Left renal cortex interstitium (tissue), 4 donors: ENCODE results near the gene MYOM3. TPM values are rescaled to one million over a fixed set of nuclear protein-coding genes. Genes with fewer than 3 reads are reported as not detected.

Experiments
- DNase-seq, 4 donors: peaks; one replicate each; pipeline ENCODE4 v3.0.0-alpha.2; 2013; ENCODE audit warnings: low read depth in 4 of 4, low spot score in 2 of 4, missing footprints in 1 of 4
- polyA plus RNA-seq, 4 donors: library from polyadenylated mRNA; unstranded; fragments of 120-200 nt; gene quantifications; one replicate each; pipeline ENCODE4 v1.2.1, GENCODE V29; 2013; ENCODE audit not compliant: insufficient read length in 4 of 4

The MYOM3 gene
- polyA plus RNA-seq, 4 donors, result 20.3 to 27.0 (median 24.1) TPM

DNA sequence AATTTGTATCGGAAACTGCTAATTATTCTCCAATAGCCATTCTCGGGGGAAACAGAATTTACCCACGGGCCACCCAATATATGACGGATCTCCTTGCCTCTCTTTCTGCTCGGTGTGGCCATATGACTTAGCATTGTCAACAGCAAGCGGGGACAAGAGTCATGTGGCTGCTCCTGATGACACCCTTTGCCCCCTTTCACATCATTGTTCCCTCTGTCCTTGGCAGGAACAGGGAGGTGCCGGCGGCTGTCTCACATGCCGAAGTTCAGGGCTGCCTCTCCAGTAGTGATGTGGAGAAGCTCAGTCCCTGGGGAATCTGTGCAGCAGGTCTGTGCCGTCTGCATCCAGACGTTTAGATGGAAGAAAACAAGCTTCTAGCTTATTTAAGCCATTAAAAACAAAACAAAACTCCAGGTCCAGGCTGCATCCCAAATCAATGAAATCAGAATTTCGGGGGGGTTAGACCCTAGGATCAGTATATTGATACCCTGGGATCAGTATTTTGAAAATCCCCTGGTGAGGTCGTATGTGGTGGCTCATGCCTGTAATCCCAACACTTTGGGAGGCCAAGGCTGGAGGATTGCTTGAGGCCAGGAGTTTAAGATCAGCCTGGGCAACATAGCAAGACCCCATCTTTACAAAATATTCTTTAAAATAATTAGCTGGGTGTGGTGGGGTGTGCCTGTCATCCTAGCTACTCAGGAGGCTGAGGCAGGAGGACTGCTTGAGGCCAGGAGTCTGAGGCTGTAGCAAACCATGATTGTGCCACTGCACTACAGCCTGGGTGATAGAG is 10.8 kb downstream of the MYOM3 start:
- DNase-seq, result no peak

DNA sequence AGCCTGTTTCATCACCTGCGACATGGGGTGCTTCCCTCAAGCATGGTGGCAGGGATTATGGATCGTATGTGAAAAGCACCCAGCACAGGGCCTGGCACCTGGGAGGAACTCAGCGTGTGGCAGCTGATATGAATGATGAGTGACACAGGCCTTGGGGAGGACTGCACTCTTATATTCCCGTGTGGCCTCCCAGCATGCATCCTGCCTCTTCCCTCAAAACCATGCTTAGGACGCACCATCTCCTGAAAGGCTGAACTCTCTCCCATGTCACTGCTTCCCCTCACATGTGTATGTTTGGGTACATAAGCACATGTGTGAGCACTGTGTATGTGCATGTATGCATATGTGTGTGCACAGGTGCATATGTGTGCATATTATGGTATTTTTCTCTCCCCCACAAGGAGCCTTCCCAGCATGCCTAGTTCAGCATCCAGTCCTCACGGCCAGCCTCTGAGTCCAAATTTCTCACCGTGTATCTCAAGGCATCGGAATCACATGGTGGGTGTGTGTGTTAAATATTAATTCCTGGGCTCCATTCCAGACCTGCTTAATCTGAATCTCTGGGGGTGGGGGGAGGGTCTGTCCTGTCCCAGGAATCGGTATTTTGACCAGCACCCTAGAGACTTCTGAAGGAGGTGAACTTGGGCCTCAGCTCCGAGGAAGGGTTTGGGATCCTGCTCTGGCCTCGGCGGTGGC is 12.8 kb downstream of the MYOM3 start:
- no peak for DNase-seq

DNA sequence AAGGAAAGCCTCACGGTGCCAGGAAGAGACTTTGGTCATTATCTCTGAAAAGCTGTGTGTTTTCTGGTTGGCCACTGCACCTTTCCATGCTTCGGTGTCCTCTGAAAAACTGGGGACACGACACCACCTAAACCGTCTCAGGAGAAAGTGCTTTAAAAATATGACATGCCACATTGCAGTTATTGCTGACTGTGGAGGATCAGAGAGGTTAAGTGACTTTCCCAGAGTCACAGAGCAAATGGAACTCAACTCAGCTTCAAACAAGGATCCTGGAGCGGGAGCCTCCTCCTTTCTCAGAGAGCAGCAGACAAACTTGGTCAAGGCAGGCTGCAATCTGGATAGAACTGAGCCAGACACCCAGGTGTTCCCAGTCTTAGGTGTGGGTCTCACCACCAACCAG is 13.8 kb downstream of the MYOM3 start:
- no peak for DNase-seq

DNA sequence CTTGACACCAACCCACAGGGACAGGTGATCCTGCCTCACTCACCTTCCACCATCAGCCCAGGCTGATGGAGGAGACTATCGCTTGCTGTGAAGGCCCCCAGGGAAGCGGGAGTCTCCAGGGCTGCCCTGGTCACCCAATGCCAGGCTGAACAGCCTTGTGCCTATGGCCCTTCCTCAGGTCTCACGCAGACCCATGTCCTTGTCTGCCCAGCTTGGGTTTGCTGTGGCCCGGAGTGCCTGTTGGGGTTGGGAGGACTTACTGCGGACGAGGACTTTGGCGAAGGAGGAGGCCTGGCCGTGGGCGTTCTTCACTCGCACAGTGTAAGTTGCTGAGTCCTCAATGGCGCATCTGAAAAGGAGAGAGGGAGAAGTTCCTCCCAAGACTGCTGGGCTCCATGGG is 14.3 kb downstream of the MYOM3 start:
- no peak for DNase-seq

DNA sequence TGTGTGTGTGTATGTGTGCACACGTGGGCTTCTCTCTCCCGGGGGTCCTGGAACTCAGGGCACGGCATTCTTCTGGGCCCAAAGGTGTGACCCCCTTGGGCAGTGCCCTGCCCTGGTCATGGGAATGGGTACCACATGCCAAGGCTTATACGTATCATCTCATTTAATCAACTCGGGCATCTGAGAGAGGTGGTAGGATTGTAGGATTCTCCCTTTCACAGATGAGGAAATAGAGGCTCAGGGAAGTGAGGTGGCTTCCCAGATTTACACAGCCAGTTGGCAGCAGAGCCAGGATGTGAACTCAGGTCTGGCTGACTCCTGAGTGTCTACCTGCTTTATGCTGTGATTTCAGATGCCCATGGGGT is 15.2 kb downstream of the MYOM3 start:
- DNase-seq, result no peak

- no peak for DNase-seq
These were observed 15.8 kb downstream of the MYOM3 start for GRCh38 chr1:24096009-24096738.

- no peak for DNase-seq
These were observed 16.6 kb downstream of the MYOM3 start for GRCh38 chr1:24095140-24095859.

DNA sequence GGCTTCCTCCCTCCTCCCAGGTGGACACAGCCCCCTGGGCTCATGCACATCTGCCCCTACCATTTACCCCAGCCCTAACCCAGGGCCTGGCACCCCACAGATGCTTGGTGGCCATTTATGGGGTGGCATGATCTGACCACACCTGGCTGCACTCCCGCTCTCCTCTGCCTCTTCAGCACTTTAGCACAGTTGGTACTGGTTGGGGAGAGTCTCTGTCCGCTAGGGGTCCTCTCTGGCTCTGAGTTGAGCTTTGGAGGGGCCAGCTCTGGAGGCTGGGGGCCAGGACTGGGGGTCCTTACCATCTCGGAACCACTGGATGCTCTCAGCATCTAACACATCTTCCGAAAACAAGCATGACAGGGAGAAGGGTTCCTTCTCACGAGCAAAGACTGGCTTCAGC is 17.4 kb downstream of the MYOM3 start:
- DNase-seq, result no peak

DNA sequence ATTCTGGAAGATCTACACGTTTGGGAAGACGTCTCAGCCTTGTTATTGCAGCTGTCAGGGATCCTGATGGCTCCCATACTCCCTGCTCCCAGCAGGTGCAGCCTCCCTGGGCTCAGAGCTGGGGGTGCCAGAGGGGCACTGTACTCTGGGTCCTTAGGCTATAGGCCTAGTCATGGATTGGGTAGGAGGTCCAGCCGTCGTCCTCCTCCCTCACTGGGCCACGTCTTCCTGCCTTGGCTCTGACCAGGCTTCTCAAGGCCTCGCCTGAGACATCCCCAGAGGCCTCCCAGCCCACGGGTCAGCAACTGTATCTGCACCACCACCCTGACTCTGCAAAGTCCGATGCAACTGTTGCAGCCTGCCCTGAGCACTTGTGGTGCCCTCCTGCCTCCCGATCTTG is 18.2 kb downstream of the MYOM3 start:
- DNase-seq, result no peak

GRCh38 chr1:24092979-24093378 is 19.0 kb downstream of the MYOM3 start:
- no peak for DNase-seq

DNA sequence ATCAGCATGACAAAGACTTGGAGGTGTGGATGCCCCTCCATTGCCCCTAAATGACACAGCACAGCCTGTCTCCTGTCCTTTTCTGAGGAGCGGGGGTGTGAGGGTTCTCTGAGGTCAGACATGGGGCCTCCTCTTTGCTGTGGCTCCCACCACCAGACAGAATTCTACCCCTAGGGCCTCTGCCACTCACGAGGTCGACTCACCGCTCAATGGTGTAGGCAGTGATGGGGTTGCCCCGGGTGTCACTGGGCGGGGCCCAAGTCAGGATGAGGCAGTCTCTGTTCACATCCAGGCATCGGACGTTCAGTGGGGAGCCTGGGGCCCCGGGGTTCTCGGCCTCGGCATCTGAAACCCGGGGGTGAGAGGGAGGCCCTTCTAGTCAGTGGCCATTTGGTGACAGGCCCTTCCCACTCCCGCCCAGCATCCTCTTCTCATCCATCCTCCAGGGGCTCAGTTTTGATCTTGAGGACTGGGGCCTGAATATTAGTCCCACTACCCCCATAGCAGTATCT is 19.9 kb downstream of the MYOM3 start:
- DNase-seq, result no peak

GRCh38 chr1:24090736-24091135 is 21.2 kb downstream of the MYOM3 start:
- no peak for DNase-seq

DNA sequence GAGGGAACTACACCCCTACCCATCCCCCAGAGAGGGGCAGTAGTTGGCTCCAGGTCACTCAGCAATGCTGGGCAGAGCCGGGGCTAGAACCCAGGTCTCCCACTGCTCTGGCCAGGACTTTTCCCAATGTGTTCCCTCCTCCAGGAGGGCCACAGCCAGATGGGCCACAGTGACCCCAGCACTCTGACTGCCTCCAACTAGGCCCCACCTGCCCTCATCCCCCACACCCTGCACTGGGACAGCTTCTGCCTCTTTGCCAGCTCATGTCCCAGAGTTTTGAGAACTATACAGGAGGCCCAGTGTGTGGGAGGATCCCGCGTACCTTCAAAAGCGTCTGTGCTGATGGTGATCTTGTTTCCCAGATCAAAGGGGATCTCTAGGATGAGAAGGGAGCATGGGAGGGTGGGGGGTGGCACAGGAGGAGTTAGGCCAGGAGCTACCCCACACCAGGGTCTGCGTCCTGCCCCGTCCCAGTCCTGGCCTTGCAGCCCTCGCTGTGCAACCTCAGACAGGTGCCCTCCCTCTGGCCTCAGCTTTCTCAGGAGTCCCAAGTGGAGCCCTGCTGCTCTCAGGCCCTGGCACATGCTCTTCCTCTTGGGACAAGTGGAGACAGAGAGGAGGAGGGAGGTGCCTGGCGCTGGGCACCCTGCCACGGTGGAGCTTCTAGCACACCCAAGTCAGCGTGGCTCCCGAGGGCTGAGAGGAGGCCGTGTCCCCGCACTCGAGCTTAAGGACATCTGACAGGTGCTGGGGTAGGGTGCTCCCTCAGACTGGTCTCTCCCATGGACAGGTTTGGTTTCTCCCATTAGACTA is 22.0 kb downstream of the MYOM3 start:
- DNase-seq, result no peak

- DNase-seq, result no peak
These were observed 22.8 kb downstream of the MYOM3 start for GRCh38 chr1:24089027-24089742.

- DNase-seq, result no peak
These were observed 25.5 kb downstream of the MYOM3 start for GRCh38 chr1:24086466-24086865.

DNA sequence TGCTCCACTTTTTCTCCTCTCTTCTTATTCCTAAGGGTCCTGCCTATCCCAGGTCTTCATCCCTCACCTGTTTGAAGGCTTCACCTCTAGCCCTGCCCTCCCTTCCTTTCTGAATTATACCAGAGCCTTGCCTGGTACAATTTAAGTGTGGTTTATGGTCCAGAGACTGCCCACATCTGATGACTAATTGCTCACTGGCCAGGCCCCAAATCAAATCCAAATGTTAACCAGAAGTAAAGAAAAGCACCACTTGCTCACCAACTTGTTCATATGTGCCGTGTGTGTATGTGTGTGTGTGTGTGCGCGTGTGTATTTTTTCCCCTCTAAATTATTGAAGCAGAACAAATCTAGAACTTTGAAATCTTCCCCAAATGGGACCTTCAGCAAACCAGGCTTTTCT is 26.4 kb downstream of the MYOM3 start:
- DNase-seq, result no peak

DNA sequence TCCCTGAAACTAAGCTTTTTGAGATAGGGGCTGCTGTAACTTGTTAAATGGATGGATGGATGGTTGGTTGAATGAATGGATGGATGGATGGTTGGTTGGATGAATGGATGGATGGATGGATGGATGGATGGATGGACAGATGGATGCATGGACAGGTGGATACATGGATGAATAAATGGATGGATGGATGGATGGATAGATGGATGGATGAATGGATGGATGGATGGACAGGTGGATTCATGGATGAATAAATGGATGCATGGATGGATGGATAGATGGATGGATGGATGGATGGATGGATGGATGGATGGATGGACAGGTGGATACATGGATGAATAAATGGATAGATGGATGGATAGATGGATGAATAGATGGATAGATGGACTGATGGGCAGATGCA is 26.9 kb downstream of the MYOM3 start:
- DNase-seq, result no peak

DNA sequence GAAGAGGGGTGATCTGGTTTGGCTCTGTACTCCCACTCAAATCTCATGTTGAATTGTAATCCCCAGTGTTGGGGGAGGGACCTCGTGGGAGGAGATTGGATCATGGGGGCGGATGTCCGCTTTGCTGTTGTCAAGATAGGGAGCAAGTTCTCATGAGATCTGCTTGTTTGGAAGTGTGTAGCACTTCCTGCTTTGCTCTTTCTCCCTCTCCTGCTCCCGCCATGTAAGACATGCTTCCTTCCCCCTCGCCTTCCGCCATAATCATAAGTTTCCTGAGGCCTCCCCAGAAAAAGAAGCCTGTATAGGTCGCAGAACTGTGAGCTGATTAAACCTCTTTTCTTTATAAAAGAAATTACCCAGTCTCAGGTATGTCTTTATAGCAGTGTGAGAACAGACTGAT is 27.9 kb downstream of the MYOM3 start:
- DNase-seq, result no peak

- no peak for DNase-seq
These were observed 29.6 kb downstream of the MYOM3 start for GRCh38 chr1:24082372-24082771.
